UCSD-AML1 (cell line): ENCODE data around the gene PRELID1.

Source experiments
- DNase-seq: peaks from one replicate; lab custom pipeline; 2025; ENCODE audit not compliant: unreplicated experiment; lab: John Stamatoyannopoulos, UW

PRELID1 gene

GRCh38 chr5:177355868-177356168 is 52.2 kb downstream of the PRELID1 start:
- no peak for DNase-seq
